CD4-positive, alpha-beta T cell treated with Interleukin-15 for 1 hour (primary cell): ENCODE measurements around the gene SHISA5.
A peak's percentile ranks its signal among the peaks of the same experiment; 100 is the strongest.

Experiments
- DNase-seq: peaks from one replicate; pipeline ENCODE4 v3.0.0-alpha.2; 2020

SHISA5 gene

GRCh38 chr3:48429317-48429959 is 74.5 kb downstream of the SHISA5 start:
- DNase-seq: peak; percentile 64

GRCh38 chr3:48428572-48429316 is 75.2 kb downstream of the SHISA5 start:
- DNase-seq: peak; percentile 15

GRCh38 chr3:48428088-48428571 is 75.8 kb downstream of the SHISA5 start:
- peak; percentile 6 for DNase-seq

GRCh38 chr3:48427630-48427962 is 76.4 kb downstream of the SHISA5 start:
- peak; percentile 12 for DNase-seq

- no peak for DNase-seq
Observed at GRCh38 chr3:48426944-48427629, 76.9 kb downstream of the SHISA5 start.

- no peak for DNase-seq
Observed at GRCh38 chr3:48426401-48426909, 77.5 kb downstream of the SHISA5 start.

- no peak for DNase-seq
Observed at GRCh38 chr3:48425281-48425812, 78.6 kb downstream of the SHISA5 start.

GRCh38 chr3:48423883-48424695 is 79.9 kb downstream of the SHISA5 start:
- DNase-seq: no peak

GRCh38 chr3:48423241-48423882 is 80.6 kb downstream of the SHISA5 start:
- DNase-seq: no peak

GRCh38 chr3:48422681-48423080 is 81.3 kb downstream of the SHISA5 start:
- DNase-seq: no peak

- no peak for DNase-seq
Observed at GRCh38 chr3:48422272-48422671, 81.7 kb downstream of the SHISA5 start.

- no peak for DNase-seq
Observed at GRCh38 chr3:48420561-48420960, 83.4 kb downstream of the SHISA5 start.

GRCh38 chr3:48419597-48419996 is 84.4 kb downstream of the SHISA5 start:
- DNase-seq: no peak

GRCh38 chr3:48419149-48419548 is 84.8 kb downstream of the SHISA5 start:
- no peak for DNase-seq

GRCh38 chr3:48418651-48419050 is 85.3 kb downstream of the SHISA5 start:
- DNase-seq: no peak

- no peak for DNase-seq
Observed at GRCh38 chr3:48418140-48418539, 85.8 kb downstream of the SHISA5 start.
